ENCODE measurements around the gene ACCSL. TPM values are rescaled to one million over a fixed set of nuclear protein-coding genes. Genes with fewer than 3 reads are reported as not detected.

The ACCSL gene
- polyA plus RNA-seq, 1 of the 3 experiments (the other 2 are of a cell fraction), result not detected

- Histone ChIP-seq H3K36me3 (replicated peaks in 1 of 2; ENCODE audit: control insufficient read depth in 1 of 2, insufficient read depth in 2 of 2, low read length in 1 of 2) (no peaks in the 10 kb centered on the region), H3K27me3 (ENCODE audit: insufficient read depth) (no peaks in the 10 kb centered on the region), H3F3A (replicated peaks; ENCODE audit: insufficient read depth) (no peaks in the 10 kb centered on the region), H3K4me1 (ENCODE audit: control insufficient read depth in 1 of 2, insufficient read depth in 2 of 2, low read depth in 1 of 2, low read length in 1 of 2) (peaks cover 0 to 15% of the 10 kb centered on the region in 2 experiments; a peak in 1 of 4 replicates), H3K9me2 (no peaks in the 10 kb centered on the region), H3K4me3 (ENCODE audit: low read depth in 2 of 2, low read length in 1 of 2) (no peak overlapping the region), H3K9ac (no peak overlapping the region), H3K9me3 (no peaks in the 10 kb centered on the region), H4K20me1 (ENCODE audit: insufficient read depth) (no peaks in the 10 kb centered on the region), H2AFZ (ENCODE audit: low read depth) (no peak overlapping the region), H3K4me2 (no peak overlapping the region), H3K79me2 (ENCODE audit: insufficient read depth) (no peaks in the 10 kb centered on the region), H3K27ac (ENCODE audit: low read depth in 2 of 2, low read length in 1 of 2) (no peak overlapping the region)
- CTCF ChIA-PET, result interaction anchor here (0.9 to 1.0 kb wide), 2 partner anchors 18 to 57 kb away, joined by 3 read pairs; no protein-coding TSS in a partner anchor
- DNase-seq, result no peak
- POLR2A ChIA-PET, result no interaction called here
- TF ChIP-seq, protein P1, sequence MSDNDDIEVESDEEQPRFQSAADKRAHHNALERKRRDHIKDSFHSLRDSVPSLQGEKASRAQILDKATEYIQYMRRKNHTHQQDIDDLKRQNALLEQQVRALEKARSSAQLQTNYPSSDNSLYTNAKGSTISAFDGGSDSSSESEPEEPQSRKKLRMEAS (IDR thresholded peaks at IDR 0.05; ENCODE audit: low read depth), result no peak
- TF ChIP-seq MEF2A (IDR thresholded peaks at IDR 0.05; ENCODE audit: borderline replicate concordance, low read depth), result no peak
- no peak for TF ChIP-seq RCOR1 (IDR thresholded peaks at IDR 0.05; ENCODE audit: low read length)
- no peak for TF ChIP-seq SMC3 (IDR thresholded peaks at IDR 0.05; ENCODE audit: low read depth, low read length)
- TF ChIP-seq YY1 (IDR thresholded peaks at IDR 0.05; ENCODE audit: low read depth), result no peak
- TF ChIP-seq, protein P2, sequence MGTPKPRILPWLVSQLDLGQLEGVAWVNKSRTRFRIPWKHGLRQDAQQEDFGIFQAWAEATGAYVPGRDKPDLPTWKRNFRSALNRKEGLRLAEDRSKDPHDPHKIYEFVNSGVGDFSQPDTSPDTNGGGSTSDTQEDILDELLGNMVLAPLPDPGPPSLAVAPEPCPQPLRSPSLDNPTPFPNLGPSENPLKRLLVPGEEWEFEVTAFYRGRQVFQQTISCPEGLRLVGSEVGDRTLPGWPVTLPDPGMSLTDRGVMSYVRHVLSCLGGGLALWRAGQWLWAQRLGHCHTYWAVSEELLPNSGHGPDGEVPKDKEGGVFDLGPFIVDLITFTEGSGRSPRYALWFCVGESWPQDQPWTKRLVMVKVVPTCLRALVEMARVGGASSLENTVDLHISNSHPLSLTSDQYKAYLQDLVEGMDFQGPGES (IDR thresholded peaks at IDR 0.05; ENCODE audit: low read depth, low read length), result no peak
- TF ChIP-seq, protein P3, sequence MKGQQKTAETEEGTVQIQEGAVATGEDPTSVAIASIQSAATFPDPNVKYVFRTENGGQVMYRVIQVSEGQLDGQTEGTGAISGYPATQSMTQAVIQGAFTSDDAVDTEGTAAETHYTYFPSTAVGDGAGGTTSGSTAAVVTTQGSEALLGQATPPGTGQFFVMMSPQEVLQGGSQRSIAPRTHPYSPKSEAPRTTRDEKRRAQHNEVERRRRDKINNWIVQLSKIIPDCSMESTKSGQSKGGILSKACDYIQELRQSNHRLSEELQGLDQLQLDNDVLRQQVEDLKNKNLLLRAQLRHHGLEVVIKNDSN (IDR thresholded peaks at IDR 0.05; ENCODE audit: borderline replicate concordance, low read depth), result no peak
- no peak for TF ChIP-seq EZH2phosphoT487 (IDR thresholded peaks at IDR 0.05; ENCODE audit: borderline replicate concordance, low read depth)
- TF ChIP-seq FOSL2 (IDR thresholded peaks at IDR 0.05; ENCODE audit: borderline replicate concordance, low read depth), result no peak
- TF ChIP-seq RFX5 (IDR thresholded peaks at IDR 0.05; ENCODE audit: low read length), result no peak
- TF ChIP-seq CTCF (IDR thresholded peaks at IDR 0.05), result no peak
- TF ChIP-seq POLR2AphosphoS5 (IDR thresholded peaks at IDR 0.05; ENCODE audit: low read depth, low read length), result no peak
- no peak for TF ChIP-seq SIN3A (IDR thresholded peaks at IDR 0.05; ENCODE audit: borderline replicate concordance, low read depth, low read length)
- TF ChIP-seq MXI1 (IDR thresholded peaks at IDR 0.05; ENCODE audit: low read depth, low read length), result no peak
- TF ChIP-seq ELF1 (IDR thresholded peaks at IDR 0.05), result no peak
- WGBS (ENCODE audit: low lambda C conversion rate), result 64% methylated on average over 3 of the region's 3 CpGs
Observed at GRCh38 chr11:44008698-44009097, 39.1 kb upstream of the ACCSL start.
